HuH-7 (cell line): ENCODE data around the gene FOXD1.
A peak's percentile ranks its signal among the peaks of the same experiment; 100 is the strongest.
"Not testable (repeated sequence)": the region's sequence is repeated elsewhere in the genome, so short reads cannot be mapped to it uniquely, and the experiment has no call there.

ENCODE experiments used
- DNase-seq: peaks from one replicate; pipeline ENCODE4 v3.0.0; 2011; ENCODE audit warnings: low spot score

Gene FOXD1

DNA sequence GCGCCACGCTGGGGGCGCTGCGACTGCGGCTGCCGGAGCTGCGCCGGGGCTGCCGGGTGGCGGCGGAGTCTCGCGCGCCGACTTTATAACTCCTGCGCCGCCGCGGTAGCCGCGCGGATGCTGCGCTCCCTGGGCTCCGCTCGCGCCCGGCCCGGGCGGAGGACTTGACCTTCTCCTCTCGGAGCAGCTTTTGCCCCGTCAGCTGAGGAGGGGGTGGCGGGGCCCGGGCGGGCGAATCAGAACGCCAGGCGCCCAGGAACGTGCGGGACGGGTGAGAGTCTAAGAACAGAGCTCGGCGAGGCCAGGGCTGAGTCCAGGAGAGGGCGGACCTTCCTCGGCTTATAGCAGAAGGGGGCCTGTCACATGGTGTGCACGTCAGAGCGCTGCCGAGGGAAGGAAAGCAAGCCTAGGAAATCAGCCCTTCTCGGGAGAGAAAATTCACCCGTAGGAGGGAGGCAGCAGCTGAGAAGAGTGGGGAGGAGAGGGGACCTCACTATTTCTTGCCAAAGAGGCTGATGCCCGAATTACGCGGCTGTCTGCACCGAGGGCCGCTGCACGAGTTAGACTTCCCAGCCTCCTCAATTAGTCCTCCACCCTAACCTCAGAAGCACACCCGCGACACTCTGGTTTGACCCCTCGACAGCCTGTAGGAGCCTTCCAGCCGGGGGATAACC lies at the start of gene FOXD1:
FOXD1 (minus strand) TSS at position 315 of the 674 bp plus-strand sequence. CDS start 415 bp downstream, outside the sequence.
- DNase-seq, result peak; percentile 77

DNA sequence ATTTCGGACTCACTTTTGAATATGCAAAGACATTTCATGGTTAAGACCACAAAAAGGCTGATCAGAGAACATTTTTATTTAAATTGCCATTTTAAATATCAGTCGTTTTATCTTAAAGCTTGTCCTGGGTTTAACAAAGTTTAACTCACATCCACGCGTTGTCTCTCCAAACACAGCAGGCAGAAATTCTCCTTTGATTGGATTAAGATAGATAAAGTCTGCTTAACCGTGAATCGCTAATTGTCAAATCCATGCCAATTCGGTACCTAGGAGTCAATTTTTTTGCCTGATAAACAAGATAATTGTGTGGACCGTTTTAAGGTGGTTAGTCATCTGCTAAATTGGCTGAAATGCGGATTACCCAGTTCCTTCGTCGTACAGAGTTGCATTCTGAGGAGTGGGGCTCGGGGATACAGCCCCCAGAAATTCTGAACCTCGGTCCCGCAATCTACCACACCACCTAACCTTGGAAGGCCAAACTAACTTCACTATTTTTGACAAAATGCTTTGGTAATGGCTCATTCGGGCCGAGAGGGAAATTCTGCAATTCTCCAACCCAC lies 49.0 kb upstream of the FOXD1 start:
- DNase-seq, result no peak

- peak; percentile 61 for DNase-seq
Observed at GRCh38 chr5:73496984-73497457, 48.4 kb upstream of the FOXD1 start.

DNA sequence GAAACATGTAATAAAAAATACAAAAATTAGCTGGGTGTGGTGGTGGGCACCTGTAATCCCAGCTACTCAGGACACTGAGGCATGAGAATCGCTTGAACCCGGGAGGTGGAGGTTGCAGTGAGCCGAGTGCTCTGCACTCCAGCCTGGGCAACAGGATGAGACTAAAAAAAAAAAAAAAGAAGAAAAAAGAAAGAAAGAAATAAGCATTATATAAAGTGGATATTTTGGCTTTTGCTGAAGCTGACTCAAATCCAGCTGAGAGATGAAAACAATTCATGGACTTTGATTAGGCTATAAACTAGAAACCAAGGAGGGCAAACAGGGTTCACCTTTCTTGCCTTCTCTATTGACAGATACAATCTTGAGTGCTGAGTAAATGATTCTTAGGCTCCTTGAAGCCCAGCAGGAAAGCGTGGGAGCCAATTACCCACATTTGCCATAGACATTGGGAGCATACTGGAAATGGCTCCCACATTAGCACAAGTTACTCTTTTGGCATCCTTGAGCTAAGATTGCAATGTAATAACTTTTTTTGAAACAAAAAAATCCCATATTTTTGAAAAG lies 47.3 kb upstream of the FOXD1 start:
- no peak for DNase-seq

DNA sequence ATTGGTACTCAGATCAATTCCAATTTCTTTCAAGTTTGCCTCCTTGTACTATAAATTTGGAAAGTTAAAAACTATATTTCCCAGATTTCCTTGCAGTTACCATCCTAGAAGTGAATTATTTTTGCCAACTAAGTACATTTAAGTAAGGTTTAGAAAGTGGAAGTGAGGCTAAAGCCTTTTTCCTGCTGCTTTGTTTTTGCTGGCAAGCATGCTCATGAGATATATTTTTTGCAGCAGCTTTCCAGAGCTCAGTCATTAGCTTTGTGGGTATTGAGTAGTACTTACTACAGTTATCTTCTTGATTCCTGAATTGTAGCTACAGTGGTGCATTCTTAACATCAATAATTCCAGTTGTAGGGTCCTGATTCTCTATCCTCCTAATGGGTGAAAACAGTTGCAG lies 46.1 kb upstream of the FOXD1 start:
- no peak for DNase-seq

DNA sequence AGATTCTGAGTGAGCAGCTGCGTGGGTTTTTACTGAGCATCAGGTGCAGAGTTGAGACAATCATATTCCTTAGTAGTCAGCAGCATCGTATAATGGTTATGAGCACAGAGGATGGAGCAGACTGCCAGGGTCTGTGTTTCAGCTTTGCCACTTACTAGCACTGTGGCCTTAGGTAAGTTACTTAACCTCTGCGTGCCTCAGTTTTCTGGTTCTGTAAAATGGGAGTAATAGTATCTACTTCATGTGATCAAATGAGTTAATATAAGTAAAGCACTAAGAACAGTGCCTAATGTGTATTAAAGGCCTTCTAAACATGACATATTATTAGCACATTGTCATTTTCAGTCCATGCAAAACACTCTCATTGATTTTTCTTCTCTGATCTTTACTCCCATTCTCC lies 44.8 kb upstream of the FOXD1 start:
- no peak for DNase-seq

GRCh38 chr5:73491155-73491554 lies 42.6 kb upstream of the FOXD1 start:
- no peak for DNase-seq

DNA sequence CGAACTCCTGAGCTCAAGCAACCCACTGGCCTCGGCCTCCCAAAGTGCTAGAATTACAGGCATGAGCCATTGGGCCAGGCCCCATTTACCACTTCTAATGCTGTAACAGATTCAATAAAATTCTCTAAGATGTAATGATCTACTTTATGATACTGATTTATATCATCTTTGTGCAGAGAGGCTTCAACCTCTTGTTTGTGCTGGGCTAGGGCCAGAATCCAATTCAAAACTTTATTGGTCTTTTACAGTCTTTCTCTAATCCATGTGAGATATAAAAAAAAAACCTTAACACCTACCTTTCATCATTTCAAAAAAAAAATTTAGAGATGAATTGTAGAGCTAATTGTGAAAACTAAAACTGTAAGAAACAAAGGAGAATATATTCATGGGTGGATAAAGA lies 41.5 kb upstream of the FOXD1 start:
- DNase-seq, result no peak

- no peak for DNase-seq
Observed at GRCh38 chr5:73488806-73489205, 40.2 kb upstream of the FOXD1 start.

DNA sequence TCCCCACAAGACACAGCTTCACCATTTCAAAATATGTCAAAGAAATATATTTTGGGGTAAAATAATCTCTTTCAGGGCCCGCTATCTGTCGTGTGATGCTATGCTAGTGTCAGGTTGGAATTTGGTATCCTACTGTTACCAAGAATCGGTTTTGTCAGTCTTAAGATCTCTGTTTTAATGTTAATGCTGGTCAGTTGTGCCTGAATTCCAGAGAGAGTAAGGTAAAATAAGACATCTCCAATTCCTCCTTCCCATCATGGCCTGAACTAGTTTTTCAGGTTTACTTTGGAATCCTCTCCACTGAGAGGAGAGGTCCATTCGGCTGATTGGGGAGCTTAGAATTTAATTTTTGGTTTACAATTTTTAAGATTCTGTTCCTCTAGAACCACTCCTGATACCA lies 39.2 kb upstream of the FOXD1 start:
- DNase-seq, result no peak

GRCh38 chr5:73487257-73487656 lies 38.7 kb upstream of the FOXD1 start:
- not testable (repeated sequence) for DNase-seq

GRCh38 chr5:73486119-73486899 lies 37.7 kb upstream of the FOXD1 start:
- no peak for DNase-seq

DNA sequence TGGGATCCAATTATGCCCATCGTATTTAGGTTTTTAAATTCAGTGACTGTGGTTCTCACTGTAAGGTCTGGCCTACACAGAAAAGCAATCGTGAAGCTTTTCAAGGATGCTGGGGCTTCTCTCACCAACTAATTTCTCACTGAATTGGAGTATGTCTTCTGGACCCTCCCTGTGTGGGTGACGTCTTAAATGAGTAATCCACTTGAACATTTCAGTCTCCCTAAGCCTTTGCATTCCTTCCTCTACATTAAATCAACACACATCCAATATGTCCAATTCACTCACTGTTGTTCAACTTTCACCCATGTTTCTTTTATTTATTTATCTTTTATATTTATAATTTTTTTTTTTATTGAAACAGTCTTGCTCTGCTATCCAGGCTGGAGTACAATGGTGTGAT lies 37.1 kb upstream of the FOXD1 start:
- DNase-seq, result no peak

- no peak for DNase-seq
Observed at GRCh38 chr5:73484511-73484910, 35.9 kb upstream of the FOXD1 start.

DNA sequence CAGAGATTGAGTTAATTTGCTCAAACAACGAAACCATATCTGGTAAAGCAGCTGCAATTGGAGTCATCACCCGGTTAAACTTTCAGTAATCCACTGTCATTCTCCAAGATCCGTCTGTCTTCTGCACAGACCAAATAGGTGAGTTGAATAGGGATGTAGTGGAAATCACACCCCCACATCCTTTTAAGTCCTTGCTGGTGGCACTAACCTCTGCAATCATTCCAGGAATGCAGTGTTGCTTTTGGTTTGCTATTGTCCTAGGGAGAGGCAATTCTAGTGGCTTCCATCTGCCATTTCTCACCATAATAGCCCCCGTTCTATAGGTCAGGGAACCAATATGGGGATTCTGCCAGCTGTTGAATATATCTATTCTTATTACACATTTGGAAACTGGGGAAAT lies 35.1 kb upstream of the FOXD1 start:
- no peak for DNase-seq

DNA sequence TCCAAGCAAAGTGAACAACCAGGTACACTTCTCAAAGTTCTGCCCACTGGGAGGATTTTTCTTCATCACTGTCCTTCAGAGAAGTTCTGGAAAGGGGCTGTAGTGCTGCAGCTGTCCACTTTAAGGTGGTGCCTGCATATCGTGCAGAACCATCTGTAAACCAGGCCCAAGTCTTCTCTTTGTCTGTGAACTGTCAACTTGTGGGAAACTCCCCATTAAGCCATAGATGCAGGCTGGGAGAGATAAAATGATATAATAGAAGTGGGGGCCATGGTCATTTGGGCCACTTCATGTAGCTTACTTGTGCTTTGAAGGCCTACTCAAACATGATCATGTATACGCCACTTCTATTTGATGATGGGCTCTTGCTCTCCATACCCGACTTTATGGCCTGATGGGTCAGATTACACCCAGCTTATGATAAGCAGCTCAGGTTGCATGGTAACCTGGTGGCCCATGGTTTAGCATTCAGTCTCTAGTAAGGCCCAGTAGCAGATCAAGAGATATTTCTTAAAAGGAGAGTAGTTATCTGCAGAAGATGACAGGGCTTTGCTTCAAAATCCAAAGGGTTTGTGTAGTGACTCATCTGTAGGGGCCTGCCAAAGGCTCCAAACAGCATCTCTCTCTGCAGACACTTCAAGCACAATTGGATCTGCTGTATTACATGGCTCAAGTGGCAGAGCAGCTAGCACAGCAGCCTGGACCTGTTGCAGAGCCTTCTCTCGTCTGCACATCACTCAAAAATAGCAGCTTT lies 34.0 kb upstream of the FOXD1 start:
- DNase-seq, result no peak

DNA sequence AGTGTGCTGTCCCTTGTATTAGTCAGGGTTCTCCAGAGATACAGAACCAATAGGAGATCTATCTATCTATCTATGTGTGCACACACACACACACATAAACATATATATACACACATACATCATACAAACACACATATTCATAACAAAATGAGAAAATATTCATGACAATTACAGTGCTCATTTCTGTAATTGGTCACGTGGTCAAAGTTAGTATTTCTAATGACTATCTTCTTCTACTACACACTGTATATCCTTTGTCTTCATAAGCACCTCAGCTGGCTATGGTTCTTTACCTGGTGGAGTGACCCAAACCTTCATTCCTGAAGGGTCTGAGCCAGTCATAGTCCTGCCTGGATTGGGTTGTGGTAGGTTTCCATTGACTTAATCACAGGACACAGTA lies 31.9 kb upstream of the FOXD1 start:
- DNase-seq, result no peak

DNA sequence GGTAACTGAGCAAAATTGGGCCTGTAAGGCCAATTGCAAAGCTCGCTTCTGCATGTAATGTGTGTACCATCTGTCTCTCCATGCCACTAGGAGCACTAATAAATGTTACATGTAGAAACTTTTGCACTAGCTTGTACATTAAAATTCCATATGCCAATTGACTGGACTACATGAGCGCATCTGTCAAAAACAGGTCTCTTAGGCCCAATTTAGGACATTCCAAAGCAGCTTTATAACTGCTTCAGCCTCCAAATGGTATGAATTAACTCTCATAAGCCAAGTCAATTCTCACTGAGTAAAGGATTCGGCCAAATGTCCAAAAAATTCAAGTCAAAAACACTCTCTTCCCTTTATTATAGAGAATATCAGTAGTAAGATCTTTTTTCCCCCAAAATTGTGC lies 23.5 kb upstream of the FOXD1 start:
- no peak for DNase-seq

GRCh38 chr5:73471654-73472053 lies 23.1 kb upstream of the FOXD1 start:
- DNase-seq, result no peak

GRCh38 chr5:73469878-73470277 lies 21.3 kb upstream of the FOXD1 start:
- DNase-seq, result no peak

GRCh38 chr5:73468638-73469037 lies 20.1 kb upstream of the FOXD1 start:
- DNase-seq, result not testable (repeated sequence)
